Measurements from ENCODE around the gene SHKBP1.

DNA sequence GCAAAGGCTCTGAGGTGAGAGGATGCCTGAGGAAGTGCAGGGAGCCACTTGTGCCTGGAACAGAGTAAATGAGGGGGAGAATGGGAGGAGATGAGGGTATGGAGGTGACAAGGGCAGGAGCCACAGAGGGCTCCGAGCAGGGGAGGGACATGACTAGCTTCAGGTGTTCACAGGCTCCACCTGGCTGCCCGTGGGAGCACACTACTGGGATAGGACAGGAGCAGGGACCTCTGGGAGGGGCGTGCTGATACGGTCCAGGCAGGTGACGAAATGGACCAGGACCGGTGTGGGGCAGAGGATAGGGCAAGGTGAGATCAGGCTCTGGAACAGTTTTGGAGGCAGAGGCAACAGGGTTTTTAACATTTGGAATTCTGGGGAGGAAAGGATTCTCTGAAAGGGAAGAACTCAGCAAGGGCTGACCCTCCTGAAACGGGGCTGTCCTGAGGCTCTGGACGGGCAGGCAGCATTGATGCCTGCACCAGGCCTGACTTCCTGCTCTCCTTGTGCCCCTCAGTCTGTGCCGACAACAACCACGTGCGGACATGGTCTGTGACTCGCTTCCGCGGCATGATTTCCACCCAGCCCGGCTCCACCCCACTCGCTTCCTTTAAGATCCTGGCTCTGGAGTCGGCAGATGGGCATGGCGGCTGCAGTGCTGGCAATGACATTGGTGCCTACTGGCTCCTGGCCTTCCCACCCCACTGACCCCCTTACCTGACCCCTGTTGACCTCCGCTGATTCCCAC, 11.6 kb downstream of the SHKBP1 start:
- TF ChIP-seq, protein P1, sequence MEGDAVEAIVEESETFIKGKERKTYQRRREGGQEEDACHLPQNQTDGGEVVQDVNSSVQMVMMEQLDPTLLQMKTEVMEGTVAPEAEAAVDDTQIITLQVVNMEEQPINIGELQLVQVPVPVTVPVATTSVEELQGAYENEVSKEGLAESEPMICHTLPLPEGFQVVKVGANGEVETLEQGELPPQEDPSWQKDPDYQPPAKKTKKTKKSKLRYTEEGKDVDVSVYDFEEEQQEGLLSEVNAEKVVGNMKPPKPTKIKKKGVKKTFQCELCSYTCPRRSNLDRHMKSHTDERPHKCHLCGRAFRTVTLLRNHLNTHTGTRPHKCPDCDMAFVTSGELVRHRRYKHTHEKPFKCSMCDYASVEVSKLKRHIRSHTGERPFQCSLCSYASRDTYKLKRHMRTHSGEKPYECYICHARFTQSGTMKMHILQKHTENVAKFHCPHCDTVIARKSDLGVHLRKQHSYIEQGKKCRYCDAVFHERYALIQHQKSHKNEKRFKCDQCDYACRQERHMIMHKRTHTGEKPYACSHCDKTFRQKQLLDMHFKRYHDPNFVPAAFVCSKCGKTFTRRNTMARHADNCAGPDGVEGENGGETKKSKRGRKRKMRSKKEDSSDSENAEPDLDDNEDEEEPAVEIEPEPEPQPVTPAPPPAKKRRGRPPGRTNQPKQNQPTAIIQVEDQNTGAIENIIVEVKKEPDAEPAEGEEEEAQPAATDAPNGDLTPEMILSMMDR (IDR thresholded peaks at IDR 0.05 in 2 of 3, conservative IDR thresholded peaks at IDR 0.05 in 1 of 3; ENCODE audit: control insufficient read depth in 2 of 3, extremely low read depth in 1 of 3, insufficient read depth in 1 of 3, low read depth in 3 of 3, low read length in 3 of 3) = no peak
- TF ChIP-seq SUZ12 (IDR thresholded peaks at IDR 0.05; ENCODE audit: unreplicated experiment) = no peak
- TF ChIP-seq, protein P2, sequence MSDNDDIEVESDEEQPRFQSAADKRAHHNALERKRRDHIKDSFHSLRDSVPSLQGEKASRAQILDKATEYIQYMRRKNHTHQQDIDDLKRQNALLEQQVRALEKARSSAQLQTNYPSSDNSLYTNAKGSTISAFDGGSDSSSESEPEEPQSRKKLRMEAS (IDR thresholded peaks at IDR 0.05; ENCODE audit: low read depth, low read length) = no peak
- TF ChIP-seq SPI1 (IDR thresholded peaks at IDR 0.05; ENCODE audit: borderline replicate concordance, insufficient read depth, low read depth, low read length) = no peak
- no peak for TF ChIP-seq NRF1 (conservative IDR thresholded peaks at IDR 0.05; ENCODE audit: low read depth, low read length)
- TF ChIP-seq POLR2A (IDR thresholded peaks at IDR 0.05; ENCODE audit: low read depth, low read length) = no peak
- TF ChIP-seq MXI1 (IDR thresholded peaks at IDR 0.05; ENCODE audit: low read depth, low read length) = no peak
- no peak for TF ChIP-seq USF2 (IDR thresholded peaks at IDR 0.05; ENCODE audit: borderline replicate concordance, low read depth, low read length)
- TF ChIP-seq NFIC (IDR thresholded peaks at IDR 0.05; ENCODE audit: low read depth, low read length) = no peak
- TF ChIP-seq EP300 (IDR thresholded peaks at IDR 0.05; ENCODE audit: borderline replicate concordance in 1 of 2, control insufficient read depth in 1 of 2, low read depth in 2 of 2, low read length in 2 of 2) = no peak
- TF ChIP-seq, protein P3, sequence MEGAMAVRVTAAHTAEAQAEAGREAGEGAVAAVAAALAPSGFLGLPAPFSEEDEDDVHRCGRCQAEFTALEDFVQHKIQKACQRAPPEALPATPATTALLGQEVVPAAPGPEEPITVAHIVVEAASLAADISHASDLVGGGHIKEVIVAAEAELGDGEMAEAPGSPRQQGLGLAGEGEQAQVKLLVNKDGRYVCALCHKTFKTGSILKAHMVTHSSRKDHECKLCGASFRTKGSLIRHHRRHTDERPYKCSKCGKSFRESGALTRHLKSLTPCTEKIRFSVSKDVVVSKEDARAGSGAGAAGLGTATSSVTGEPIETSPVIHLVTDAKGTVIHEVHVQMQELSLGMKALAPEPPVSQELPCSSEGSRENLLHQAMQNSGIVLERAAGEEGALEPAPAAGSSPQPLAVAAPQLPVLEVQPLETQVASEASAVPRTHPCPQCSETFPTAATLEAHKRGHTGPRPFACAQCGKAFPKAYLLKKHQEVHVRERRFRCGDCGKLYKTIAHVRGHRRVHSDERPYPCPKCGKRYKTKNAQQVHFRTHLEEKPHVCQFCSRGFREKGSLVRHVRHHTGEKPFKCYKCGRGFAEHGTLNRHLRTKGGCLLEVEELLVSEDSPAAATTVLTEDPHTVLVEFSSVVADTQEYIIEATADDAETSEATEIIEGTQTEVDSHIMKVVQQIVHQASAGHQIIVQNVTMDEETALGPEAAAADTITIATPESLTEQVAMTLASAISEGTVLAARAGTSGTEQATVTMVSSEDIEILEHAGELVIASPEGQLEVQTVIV (IDR thresholded peaks at IDR 0.05; ENCODE audit: borderline replicate concordance, partially characterized antibody) = no peak
- no peak for TF ChIP-seq MTA2 (IDR thresholded peaks at IDR 0.05; ENCODE audit: low read depth)
- no peak for TF ChIP-seq CHD2 (IDR thresholded peaks at IDR 0.05; ENCODE audit: borderline replicate concordance, low read depth, low read length)
- no peak for TF ChIP-seq SIN3A (IDR thresholded peaks at IDR 0.05; ENCODE audit: low read depth, low read length)
